Lower lobe of right lung (tissue), 2 donors: ENCODE measurements around the gene HIBADH. TPM values are rescaled to one million over a fixed set of nuclear protein-coding genes. Genes with fewer than 3 reads are reported as not detected.

Source experiments
- ATAC-seq, 2 donors: fragments of 200-7000 bp; cut with Tn5 transposase; one replicate each; pipeline ENCODE4 v1.9.1; 2020 to 2022; ENCODE audit warnings: mild to moderate bottlenecking in 2 of 2, moderate library complexity in 2 of 2
- DNase-seq: peaks from one replicate; pipeline ENCODE4 v3.0.0-alpha.2; 2020
- H3K27ac ChIP-seq: fragments of 200-600 bp; one replicate; pipeline ENCODE4 v1.8.0; 2022
- H3K27me3 ChIP-seq: fragments of 200-600 bp; one replicate; pipeline ENCODE4 v1.8.0; 2022; ENCODE audit warnings: low read depth
- H3K36me3 ChIP-seq: fragments of 200-600 bp; one replicate; pipeline ENCODE4 v1.8.0; 2022; ENCODE audit warnings: mild to moderate bottlenecking
- H3K4me1 ChIP-seq: fragments of 200-600 bp; one replicate; pipeline ENCODE4 v1.8.0; 2022
- H3K4me3 ChIP-seq: fragments of 200-600 bp; one replicate; pipeline ENCODE4 v1.8.0; 2022; ENCODE audit warnings: mild to moderate bottlenecking
- H3K9me3 ChIP-seq: fragments of 200-600 bp; one replicate; pipeline ENCODE4 v1.8.0; 2022
- intact Hi-C: fragments of 100-400 bp; cut with DNase I; formaldehyde crosslinking; loops from one replicate; pipeline ENCODE4 v1.11.0; 2022
- total RNA-seq: library from RNA; stranded (reverse); fragmentation: NEBNext Ultra II Directional; extraction: Animal tissue kit (Norgen Biotek cat#: 25700); gene quantifications from one replicate; pipeline ENCODE4 v1.2.1, GENCODE V29; 2021
- TF ChIP-seq, protein P1 (sequence below): fragments of 200-600 bp; IDR thresholded peaks from one replicate; pipeline ENCODE4 v1.8.0; 2022; ENCODE audit warnings: antibody characterized with exemption, mild to moderate bottlenecking
- donor health status: DM: no; HTN: yes; CAD: no; lungs with severe emphysema.

The HIBADH gene
- total RNA-seq, 1 donor from 2014 or later: 27.1 TPM

DNA sequence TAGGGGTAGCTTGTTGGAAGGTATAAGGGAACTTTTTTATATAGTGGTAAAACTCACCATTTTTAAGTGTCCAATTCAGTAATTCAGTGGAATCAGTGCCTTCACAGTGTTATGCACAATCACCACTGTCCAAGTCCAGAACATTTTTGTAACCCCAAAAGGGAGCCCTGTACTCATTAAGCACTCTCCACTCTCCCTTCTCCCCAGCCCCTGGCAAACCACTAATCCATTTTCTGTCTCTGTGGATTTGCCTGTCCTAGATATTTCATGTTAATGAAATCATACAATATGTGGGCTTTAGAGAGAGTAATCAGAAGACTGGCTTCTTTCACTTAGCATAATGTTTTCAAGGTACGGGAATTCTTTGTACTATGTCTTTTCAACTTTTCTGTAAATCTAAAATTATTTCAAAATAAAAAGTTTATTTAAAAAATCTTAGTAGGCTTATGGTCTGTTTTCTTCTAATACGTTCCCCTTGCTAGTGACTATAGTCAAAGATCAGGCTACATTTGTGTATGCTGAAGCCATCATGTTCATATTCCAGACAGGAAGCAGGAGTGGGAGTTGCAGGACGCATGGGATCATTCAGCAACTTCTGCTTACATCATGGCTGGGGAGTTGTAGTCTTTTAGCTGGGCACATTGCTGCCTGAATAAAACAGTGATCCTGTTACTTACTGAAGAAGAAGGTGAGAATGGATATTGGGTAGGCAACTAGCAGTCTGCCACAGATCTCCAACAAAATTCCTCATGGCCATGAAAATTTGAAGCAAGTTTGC lies 41.9 kb upstream of the HIBADH start:
- Histone ChIP-seq H3K4me1 (no peaks in the 10 kb centered on the region), H3K27me3 (no peaks in the 10 kb centered on the region), H3K9me3 (no peaks in the 10 kb centered on the region), H3K36me3 (no peaks in the 10 kb centered on the region), H3K4me3 (no peak overlapping the region), H3K27ac (no peak overlapping the region)
- TF ChIP-seq, protein P1, sequence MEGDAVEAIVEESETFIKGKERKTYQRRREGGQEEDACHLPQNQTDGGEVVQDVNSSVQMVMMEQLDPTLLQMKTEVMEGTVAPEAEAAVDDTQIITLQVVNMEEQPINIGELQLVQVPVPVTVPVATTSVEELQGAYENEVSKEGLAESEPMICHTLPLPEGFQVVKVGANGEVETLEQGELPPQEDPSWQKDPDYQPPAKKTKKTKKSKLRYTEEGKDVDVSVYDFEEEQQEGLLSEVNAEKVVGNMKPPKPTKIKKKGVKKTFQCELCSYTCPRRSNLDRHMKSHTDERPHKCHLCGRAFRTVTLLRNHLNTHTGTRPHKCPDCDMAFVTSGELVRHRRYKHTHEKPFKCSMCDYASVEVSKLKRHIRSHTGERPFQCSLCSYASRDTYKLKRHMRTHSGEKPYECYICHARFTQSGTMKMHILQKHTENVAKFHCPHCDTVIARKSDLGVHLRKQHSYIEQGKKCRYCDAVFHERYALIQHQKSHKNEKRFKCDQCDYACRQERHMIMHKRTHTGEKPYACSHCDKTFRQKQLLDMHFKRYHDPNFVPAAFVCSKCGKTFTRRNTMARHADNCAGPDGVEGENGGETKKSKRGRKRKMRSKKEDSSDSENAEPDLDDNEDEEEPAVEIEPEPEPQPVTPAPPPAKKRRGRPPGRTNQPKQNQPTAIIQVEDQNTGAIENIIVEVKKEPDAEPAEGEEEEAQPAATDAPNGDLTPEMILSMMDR: no peak
- DNase-seq (no peak), ATAC-seq (no peak)
- intact Hi-C loops: no loop called here

DNA sequence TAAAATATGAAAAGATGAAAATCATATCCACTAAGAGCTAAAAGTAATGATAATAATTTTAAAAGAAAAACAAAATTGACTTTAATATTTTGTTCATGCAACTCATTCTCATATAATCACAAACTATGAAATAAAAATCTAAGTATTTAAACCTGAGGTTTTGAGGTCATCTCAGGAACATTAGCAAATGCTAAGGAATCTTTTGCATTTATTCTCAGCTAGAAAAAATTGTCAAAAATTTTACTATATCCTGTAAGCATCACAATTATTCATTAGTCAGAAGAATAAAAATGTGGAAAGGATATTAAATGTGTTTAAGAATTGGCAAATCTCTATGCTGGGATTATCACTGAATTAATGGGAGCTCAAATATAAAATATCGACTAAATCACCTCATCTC lies 40.5 kb upstream of the HIBADH start:
- Histone ChIP-seq H3K27me3 (no peaks in the 10 kb centered on the region), H3K36me3 (no peaks in the 10 kb centered on the region), H3K4me1 (no peaks in the 10 kb centered on the region), H3K27ac (no peak overlapping the region), H3K9me3 (no peaks in the 10 kb centered on the region), H3K4me3 (no peak overlapping the region)
- DNase-seq: no peak
- TF ChIP-seq, protein P1: no peak
- ATAC-seq: no peak
- intact Hi-C loops: no loop called here

DNA sequence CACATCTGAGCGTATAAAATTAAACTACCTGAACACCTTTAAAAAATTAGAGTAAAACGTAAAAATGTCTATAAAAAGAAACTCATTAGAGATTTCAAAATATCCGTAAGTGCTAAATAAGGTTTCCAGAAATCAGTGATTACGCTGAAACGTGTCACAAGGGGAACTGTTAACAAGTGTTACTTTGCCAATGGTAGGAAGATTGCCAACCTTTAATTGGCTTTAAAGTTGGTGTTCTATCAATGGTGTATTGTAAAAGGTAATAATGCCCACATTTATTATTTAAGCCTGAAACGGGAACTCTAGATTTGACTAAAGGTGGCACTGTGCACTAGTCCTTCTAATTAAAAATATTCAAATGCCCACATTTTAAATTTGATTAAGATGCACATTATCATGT lies 37.8 kb upstream of the HIBADH start:
- ATAC-seq: no peak
- Histone ChIP-seq H3K4me3 (no peak overlapping the region), H3K9me3 (no peaks in the 10 kb centered on the region), H3K36me3 (no peaks in the 10 kb centered on the region), H3K4me1 (no peaks in the 10 kb centered on the region), H3K27me3 (no peaks in the 10 kb centered on the region), H3K27ac (no peak overlapping the region)
- TF ChIP-seq, protein P1: no peak
- no peak for DNase-seq
- intact Hi-C loops: no loop called here

DNA sequence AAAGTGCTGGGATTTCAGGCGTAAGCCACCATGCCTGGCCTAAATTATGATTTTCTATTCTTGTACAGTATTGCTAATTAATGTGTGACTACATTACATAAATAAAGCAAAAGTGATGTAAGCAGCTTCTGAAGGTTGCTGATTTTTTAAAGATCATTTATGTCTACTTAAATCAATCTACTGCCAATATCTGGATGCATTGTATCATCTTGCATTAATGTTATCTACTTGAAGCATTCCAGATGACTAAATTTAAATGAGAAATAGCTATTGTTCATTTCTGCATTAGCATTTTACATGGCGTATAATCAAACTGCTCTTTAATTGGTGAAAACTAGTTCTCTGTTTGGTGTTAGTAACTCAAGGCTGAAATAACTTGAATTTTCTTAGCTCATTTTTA lies 37.1 kb upstream of the HIBADH start:
- Histone ChIP-seq H3K27me3 (no peaks in the 10 kb centered on the region), H3K4me1 (no peaks in the 10 kb centered on the region), H3K27ac (no peak overlapping the region), H3K9me3 (no peaks in the 10 kb centered on the region), H3K4me3 (no peak overlapping the region), H3K36me3 (no peaks in the 10 kb centered on the region)
- DNase-seq (no peak), ATAC-seq (no peak)
- TF ChIP-seq, protein P1: no peak
- intact Hi-C loops: no loop called here

DNA sequence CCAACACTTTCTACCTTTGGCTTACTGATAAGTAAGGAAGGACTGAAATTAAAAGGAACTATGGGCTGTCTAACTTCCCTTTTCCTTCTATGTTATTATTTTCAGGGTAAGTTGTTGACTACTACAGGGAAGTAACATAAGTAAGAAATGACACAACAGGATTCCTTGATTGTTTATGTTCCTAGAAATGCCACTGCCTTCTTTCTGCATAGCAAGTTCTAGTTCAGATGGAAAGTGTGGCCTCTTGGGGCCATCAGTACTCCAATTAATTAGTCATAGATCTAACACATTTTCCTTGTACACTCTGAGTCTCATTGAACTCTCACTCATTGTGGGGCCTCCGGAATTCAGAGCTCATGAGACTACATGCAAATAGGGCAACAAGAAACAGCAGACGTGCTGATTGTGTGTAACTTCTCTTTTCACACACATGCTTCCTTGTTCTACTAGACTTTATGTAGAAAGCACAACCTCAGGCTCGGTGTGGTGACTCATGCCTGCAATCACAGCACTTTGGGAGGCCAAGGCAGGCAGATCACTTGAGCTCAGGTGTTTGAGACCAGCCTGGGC lies 35.3 kb upstream of the HIBADH start:
- intact Hi-C loops: no loop called here
- TF ChIP-seq, protein P1: no peak
- no peaks in the 10 kb centered on the region for H3K9me3 ChIP-seq
- DNase-seq (peak; percentile 72), ATAC-seq (peak; percentile 77 to 89)
- peak overlapping the region; percentile 57 for H3K27ac ChIP-seq
- no peak overlapping the region for H3K4me3 ChIP-seq
- no peaks in the 10 kb centered on the region for H3K27me3 ChIP-seq
- no peaks in the 10 kb centered on the region for H3K36me3 ChIP-seq
- no peaks in the 10 kb centered on the region for H3K4me1 ChIP-seq
